G401 (cell line): ENCODE measurements around the gene NT5M. TPM values are rescaled to one million over a fixed set of nuclear protein-coding genes. Genes with fewer than 3 reads are reported as not detected.
A peak's percentile ranks its signal among the peaks of the same experiment; 100 is the strongest.
"Not testable (repeated sequence)": the region's sequence is repeated elsewhere in the genome, so short reads cannot be mapped to it uniquely, and the experiment has no call there.

ENCODE experiments used
- DNase-seq: peaks from one replicate; pipeline ENCODE4 v3.0.0-alpha.2; 2015; ENCODE audit warnings: low spot score
- in situ Hi-C: cut with HindIII; loops from 2 replicates; pipeline ENCODE4 v1.10.0; 2016; ENCODE audit warnings: low sequenced_read_pairs, mixed read lengths
- total RNA-seq: library from RNA; depleted of rRNA; stranded (reverse); fragments of >200 nt; shearing (Covaris generic); gene quantifications from 2 replicates; pipeline ENCODE4 v1.2.3, GENCODE V29; 2014

The NT5M gene
- total RNA-seq, 1 experiment from 2014 or later: 1.4 TPM

- in situ Hi-C loops: no loop called here
- DNase-seq: peak; percentile 71
Measured at GRCh38 chr17:17300624-17301568, 2.3 kb upstream of the NT5M start.

DNA sequence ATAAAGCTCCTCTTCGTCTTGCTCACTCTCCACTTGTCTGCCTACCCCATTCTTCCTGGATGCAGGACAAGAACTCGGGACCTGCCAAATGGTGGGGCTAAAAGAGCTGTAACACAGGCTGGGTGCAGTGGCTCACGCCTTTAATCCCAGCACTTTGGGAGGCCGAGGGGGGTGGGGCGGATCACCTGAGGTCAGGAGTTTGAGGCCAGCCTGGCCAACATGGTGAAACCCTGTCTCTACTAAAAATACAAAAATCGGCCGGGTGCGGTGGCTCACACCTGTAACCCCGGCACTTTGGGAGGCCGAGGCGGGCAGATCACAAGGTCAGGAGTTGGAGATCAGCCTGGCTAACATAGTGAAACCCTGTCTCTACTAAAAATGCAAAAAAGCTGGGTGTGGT lies 1.5 kb upstream of the NT5M start:
- DNase-seq, in situ Hi-C loops: not testable (repeated sequence)

DNA sequence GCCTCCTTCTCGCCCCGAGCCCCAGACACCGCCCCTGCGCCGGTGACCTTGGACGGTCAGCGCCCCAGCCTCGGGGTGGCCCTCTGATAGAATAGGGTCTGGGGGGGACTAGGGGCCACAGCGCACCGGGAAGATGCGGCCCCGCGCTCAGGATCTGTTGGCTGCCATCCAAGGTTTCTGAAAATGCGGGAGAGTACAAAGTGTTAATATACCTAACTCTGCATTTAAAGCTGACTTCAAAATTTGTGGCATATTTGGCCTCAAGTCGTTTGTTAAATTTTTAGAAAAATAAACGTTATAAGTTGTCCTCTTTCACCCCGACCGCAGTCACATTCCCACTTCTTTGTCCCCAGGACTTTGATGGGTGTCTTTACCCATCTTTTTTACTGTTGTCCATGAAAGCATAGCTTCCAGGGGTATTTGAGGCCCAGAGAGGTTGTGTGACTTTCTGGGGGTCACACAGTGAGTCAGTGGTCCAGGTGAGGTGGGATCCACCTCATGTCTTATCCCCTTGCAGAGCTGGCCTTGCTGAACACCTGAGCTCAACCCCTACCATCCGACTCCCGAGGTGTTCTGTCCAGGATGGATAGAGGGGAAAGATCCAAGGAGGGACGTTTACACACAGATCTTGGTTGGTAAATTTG lies 796 bp downstream of the NT5M start:
- peak; percentile 28 for DNase-seq
- in situ Hi-C loops: no loop called here

- in situ Hi-C loops: no loop called here
- DNase-seq: no peak
Measured at GRCh38 chr17:17304521-17304985, 1.4 kb downstream of the NT5M start.

DNA sequence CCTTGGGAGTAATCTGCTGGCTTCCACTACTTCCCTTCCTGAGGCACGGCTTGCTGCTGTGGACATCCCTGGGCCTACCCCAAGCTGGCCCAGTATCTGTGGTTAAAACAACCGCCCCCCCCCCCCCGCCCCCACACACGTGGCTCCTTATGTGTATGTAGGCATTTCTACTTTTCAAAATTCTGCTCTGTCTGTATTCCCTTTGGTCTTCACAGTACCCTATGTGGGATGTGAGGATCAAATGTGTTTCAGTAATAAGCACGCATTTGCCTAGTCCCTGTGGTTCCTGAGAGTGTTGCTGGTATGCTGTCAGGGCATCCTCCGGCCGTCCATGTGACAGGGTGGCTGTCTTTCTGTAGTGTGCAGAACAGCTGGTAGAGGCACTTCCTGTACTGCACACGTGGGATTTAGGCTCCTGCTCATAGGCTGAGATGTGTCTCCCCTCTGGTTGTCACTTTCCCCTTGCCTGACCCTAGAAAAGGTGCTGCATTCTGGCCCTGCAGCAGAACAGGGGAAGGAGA lies 2.2 kb downstream of the NT5M start:
- in situ Hi-C loops: no loop called here
- DNase-seq: no peak

DNA sequence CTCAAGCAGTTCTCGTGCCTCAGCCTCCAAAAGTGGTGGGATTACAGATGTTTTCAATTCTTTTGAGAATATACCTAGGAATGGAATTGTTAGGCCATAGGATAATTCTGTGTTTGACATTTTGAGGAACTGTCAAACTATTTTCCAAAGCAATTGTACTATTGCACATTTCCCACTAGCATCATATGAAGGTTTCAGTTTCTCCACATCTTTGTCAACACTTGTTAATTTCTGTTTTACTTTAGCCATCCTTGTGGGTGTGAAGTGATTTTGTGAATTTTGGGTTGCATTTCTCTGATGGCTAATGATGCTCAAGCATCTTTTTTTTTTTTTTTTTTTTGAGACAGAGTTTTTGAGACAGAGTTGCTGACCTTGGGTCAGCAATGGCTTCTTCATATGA lies 6.2 kb downstream of the NT5M start:
- in situ Hi-C loops: no loop called here
- DNase-seq: no peak

GRCh38 chr17:17313350-17313991 lies 10.3 kb downstream of the NT5M start:
- in situ Hi-C loops: no loop called here
- peak; percentile 58 for DNase-seq

DNA sequence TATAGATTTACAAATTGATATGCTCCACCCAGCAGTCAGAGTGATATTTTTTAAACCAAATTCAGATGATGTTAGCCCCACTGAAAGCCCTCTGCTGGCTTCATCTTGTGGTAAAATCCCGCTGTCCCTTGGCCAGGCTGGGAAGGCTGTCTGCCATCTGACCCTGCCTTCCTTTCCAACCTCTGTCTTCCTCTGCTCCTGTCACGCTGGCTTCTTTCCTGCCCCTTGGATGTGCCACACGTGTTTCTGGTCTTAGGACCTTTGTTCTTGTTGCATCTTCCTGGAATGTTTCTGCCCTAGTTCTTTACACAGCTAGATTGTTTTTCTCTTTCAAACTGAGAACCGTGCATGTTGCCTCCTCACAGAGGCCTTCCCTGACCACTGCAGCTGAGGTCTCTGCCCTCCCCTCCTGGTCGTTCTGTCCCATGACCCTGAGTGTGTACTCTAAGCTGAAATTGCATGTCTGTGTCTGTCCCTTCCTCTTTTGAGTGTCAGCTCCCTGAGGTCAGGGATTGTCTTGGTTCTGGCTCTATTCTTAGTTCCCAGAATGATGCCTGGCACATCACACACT lies 11.4 kb downstream of the NT5M start:
- in situ Hi-C loops: no loop called here
- DNase-seq: no peak

GRCh38 chr17:17315142-17315821 lies 12.1 kb downstream of the NT5M start:
- no peak for DNase-seq
- in situ Hi-C loops: no loop called here

DNA sequence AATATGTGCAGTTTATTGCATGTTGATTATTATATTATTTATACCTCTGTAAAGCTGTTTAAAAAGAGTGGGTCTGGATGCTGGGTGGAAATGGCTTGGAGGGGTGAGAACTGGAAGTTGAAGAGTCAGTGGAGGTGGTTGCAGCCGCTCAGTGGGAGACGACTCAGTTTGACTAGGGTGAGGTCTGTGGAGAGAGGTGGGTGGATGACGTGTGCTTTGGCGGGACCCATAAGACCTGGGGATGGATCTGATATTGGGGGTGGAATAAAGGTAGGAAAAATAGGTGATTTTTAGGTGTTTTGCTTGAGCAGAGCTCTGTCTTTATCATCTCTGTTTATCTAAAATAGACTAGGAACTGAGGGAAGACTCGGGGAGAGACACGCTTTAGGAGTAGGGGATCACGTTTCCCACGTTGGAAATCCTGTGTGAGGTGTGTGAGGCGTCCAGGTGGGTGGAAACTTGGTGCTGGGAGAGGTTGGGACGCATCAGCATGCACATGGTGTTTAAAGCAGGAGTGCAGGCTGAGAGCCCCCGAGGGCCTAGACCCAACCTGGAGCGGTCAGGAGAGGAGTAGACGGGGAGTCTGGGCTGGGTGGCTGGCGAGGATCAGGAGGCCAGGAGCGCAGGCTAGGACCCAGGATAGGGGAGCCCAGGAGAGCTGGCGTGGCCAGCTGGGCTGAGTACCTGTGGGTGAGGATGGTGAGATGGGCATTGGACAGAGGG lies 17.2 kb downstream of the NT5M start:
- DNase-seq: no peak
- in situ Hi-C loops: no loop called here

- in situ Hi-C loops: no loop called here
- DNase-seq: no peak
Measured at GRCh38 chr17:17320911-17321220, 17.7 kb downstream of the NT5M start.

GRCh38 chr17:17321356-17322025 lies 18.3 kb downstream of the NT5M start:
- in situ Hi-C loops: no loop called here
- no peak for DNase-seq

DNA sequence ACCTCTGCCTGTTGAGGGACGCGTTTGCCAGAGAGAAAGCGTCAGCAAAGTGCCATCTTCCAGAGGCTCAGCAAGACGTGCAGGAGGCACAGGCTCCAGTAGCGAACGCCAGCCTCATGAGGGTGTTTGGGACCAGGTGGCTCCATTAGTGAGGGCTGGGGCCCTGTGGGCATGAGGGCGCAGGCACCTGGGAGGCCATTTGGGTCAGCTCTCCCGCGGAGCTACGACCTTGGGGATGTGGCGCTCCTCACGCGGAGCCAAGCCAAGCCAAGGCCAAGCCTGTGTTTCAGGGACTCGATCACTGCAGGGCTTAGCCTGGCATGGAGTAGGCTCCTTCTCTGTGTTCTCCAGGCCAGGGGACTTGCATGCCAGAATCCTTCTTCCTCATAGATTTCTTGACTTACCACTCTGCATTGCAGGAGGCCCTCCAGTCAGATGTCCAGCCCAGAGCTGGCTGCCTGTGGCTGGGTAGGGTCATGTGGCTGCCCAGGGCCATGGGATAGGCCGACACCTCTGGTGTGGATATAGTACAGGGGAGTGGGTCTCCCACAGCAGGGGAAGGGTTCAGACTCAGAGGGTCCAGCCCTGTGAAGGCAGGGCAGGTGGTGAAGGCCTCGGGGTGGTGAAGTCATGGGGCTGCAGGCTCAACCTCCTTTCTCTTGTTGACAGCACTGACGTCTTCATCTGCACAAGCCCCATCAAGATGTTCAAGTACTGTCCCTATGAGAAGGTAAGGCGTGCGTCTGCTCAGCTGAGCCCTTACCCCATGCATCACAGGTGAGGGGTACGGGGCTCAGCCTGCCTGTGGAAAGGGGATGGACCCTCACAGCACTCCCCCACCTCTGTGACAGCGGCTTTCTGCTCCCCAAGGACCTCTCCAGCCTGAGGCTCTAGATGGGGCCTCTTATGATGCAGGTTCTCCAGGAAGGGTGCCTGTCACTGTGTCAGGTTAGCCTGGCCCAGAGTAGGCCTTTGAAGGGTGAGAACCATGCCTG lies 19.6 kb downstream of the NT5M start:
- no peak for DNase-seq
- in situ Hi-C loops: no loop called here

DNA sequence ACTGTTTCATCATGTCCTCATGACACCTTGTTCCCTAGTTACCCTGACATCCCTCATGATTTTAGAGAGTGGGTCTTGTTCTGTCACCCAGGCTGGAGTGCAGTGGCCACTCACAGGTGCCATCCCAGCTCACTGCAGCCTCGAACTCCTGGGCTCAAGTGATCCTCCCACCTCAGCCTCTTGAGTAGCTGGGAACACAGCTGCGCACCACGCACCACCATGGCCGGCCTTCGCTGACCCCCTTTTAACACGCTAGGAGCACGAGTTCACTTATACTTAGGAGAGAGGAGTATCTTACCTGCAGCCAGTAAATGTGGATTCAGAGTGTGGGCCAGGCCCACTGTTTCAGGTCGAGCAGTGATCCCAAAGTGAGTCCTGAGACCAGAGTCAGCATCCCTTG lies 21.4 kb downstream of the NT5M start:
- in situ Hi-C loops: no loop called here
- no peak for DNase-seq

DNA sequence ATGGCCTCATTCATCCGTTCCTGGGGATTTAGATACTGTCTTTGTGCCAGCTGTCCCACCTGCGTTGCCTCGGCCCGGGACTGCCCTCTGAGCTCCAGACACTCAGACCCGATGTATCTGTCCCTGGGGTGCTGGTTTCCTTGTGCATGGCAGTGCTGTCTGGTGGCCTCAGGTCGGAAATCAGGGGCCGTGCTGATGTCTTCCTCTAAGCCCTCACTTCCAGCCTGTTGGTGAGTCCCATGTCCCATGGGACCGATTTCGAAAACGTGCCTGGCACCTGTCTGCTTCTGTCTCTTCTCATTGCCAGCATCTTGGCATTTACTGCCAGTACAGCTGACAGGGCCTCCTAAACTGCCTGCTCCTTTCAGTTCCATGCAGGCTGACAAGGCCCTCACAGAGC lies 22.1 kb downstream of the NT5M start:
- DNase-seq: no peak
- in situ Hi-C loops: no loop called here

- in situ Hi-C loops: no loop called here
- DNase-seq: no peak
Measured at GRCh38 chr17:17325816-17326215, 22.6 kb downstream of the NT5M start.
